ENCODE data around the gene EVA1A.

EVA1A gene

DNA sequence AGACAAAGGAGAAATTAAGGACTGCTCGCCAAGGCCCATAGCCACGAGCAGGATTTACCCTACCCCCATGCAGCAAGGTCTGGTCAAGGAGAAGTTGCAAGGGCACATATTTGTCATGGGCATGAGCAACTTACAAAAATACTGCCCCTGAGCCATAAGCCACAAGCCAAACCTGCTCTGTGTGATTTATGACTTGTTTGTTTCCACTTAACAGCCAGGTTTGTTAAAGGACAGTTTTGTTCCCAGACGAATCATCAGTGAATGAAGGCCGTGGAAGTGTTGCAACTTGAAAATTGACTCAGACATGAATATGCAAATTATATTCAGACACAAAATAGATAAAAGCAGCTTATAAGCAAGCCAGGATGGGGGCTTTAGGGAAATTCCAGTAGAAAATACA, 31.3 kb upstream of the EVA1A start:
- no peak for FAIRE-seq
- no peak for DNase-seq (ENCODE audit: insufficient read length, low spot score)

DNA sequence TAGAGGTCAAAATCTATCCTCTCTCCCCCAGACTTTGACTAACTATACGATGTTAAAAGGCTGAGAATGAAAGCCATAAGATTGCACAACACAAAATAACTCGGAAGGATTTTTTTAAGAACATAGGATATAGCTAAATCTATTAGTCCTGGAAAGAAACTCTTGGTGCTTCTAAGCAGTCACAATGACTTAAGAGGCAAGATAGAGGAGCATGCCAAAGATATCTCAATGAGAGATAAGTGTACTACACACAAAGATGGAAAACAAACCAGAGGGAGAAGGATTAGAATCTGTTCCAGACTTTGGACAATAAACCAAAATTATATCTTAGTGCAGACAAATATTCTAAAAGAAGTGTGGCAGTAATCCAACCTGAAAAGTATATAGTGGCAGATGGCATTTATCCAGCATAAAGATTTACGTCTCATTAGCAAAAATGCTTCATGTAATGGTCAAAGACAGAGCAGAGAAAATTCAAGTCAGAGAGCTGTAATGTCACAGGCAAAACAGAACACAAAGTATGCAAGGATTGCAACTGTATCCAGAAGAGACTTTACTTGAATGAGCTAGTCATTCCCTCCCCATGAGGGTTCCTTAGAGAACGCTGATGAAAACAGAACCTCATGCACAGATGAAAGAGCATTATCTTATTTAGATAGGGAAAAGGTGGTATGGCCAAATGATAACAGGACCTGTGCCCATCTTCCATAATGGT, 28.8 kb upstream of the EVA1A start:
- no peak for FAIRE-seq
- DNase-seq (ENCODE audit: insufficient read length, low spot score) = no peak

DNA sequence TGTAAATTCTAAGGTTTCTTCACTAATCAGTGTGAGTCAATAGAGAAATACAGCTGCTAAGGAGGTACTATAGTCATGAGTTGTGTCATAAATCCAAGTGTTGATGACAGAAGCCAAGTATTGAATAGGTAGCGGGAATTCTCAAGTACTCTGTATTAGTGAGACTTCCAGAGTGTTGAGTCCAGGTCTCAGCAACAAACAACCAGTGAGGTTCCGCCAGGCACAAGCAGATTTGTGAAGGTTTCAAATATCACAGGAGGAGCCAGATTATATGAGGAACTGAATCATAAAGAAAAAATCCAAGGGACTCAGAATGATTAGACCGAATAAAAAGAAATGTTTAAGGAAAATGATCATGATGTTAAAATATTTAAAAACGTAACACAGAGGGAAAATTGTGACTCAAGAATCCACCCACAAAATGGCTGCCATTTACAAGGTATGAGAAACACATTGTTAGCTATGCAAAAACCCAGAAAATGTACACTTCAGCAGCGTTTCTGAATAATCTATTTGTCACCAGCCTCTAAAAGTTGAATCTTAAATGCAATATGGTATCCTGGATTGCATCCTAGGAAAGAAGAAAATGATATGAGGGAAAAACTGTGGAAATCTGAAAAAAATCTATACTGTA, 27.3 kb upstream of the EVA1A start:
- DNase-seq (ENCODE audit: insufficient read length, low spot score) (no peak), FAIRE-seq (no peak)

GRCh38 chr2:75586971-75587370, 26.2 kb upstream of the EVA1A start:
- FAIRE-seq = no peak
- no peak for DNase-seq (ENCODE audit: insufficient read length, low spot score)

GRCh38 chr2:75582840-75583239, 22.1 kb upstream of the EVA1A start:
- FAIRE-seq (no peak), DNase-seq (ENCODE audit: insufficient read length, low spot score) (no peak)

DNA sequence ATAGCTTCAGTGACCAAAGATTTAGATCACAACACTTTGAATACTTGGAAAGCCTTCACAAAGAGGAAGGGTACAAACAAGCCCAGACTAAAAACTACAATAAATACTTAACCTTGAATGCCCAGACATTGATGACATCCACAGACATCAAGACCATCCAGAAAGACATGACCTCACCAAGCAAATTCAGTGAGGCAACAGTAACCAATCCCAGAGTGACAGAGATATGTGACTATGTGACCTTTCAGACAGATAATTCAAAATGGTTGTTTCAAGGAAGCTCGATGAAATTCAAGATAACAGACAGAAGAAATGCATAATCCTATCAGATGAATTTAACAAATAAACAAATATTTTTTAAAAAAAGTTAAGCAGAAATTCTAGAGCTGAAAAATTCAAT, 19.9 kb upstream of the EVA1A start:
- FAIRE-seq (no peak), DNase-seq (ENCODE audit: insufficient read length, low spot score) (no peak)

- no peak for FAIRE-seq
- no peak for DNase-seq (ENCODE audit: insufficient read length, low spot score)
These were observed 19.4 kb upstream of the EVA1A start for GRCh38 chr2:75580156-75580555.

GRCh38 chr2:75579186-75579585, 18.4 kb upstream of the EVA1A start:
- FAIRE-seq (no peak), DNase-seq (ENCODE audit: insufficient read length, low spot score) (no peak)

DNA sequence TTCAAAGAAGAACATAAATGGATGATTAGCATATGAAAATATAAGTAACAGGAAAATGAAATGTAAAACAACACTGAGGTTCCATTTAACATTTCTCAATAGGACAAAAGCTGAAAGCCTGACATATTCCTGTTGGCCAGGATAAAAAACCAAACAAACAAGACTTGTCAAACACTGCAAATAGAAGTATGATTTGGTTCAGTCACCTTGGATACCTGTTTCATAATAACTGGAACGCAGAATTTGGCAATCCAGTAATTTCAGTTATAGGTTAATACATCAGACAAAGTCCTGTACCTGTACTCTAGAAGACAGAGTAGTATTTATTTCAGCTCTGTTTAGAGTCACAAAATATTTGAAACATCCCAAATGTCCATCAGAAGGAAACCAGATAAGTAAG, 16.5 kb upstream of the EVA1A start:
- no peak for DNase-seq (ENCODE audit: insufficient read length, low spot score)

GRCh38 chr2:75574106-75574505, 13.4 kb upstream of the EVA1A start:
- FAIRE-seq (no peak), DNase-seq (ENCODE audit: insufficient read length, low spot score) (no peak)

More for the DNA sequence above, 16.5 kb upstream of the EVA1A start:
- FAIRE-seq = no peak

DNA sequence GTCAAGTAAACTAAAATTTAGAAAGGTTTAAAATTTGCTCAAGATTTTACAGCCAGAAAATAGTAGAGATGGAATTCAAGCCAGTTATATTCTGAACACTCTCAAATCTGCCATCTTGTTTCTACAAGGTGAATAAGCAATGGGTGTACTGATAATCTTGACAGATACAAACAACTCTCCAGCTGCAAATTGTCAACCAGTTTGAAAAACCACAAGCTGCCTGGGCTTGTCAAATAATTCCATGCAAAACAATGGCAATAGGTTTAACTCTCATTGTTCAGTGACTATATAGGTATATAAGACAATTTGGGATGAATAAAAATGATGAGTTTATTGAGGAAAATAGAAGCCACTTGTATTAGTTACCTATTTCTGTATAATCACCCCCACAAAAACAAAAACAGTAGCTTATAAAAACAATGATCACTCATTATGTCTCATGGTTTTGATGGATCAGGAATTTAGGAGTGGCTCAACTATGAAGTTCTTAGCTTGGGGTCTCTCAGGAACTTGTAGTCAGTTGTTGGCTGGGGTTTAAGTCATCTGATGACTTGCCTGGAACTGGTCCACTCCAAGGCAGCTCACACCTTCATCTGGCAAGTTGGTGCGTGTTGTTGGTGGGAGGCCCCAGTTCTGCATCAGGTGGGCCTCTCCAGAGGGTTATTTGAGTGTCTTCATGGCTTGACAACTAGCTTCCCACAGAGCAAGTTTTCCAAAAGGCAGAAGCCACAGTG, 12.6 kb upstream of the EVA1A start:
- FAIRE-seq (peak; percentile 48), DNase-seq (ENCODE audit: insufficient read length, low spot score) (no peak)

DNA sequence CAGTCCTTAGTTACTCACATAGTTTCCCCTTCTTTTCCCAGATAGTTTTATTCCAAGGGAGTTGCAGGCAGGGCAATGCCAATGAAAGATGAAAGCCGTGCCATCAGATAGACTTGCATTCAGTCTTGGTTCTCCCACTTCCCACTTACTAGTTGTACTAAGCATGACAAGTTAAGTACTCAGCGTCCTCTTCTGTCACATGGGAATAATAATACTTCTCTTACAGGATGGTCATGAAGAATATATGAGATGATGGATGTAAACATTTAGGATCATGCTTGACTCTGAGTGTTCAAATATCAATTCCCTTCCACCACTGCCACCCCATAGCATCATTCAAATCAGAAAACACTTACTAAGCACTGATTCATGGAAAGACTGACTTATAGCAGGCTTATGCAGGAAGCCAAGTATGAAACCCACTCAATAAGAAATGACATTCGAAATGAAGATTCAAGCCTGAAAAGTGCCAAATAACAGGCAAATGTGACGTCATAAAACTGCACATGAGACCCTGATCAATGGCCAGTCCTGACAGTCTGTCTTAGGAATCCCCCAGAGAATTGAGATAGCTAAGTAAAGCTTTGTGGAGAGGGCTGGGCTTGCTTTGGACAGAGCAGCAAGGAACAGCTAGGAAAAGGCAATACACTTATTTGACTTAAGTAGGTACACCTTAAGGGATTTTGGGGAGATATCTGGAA, 11.1 kb upstream of the EVA1A start:
- FAIRE-seq = no peak
- DNase-seq (ENCODE audit: insufficient read length, low spot score) = no peak

GRCh38 chr2:75570948-75571729, 10.4 kb upstream of the EVA1A start:
- DNase-seq (ENCODE audit: insufficient read length, low spot score) (no peak), FAIRE-seq (no peak)

- FAIRE-seq = no peak
- DNase-seq (ENCODE audit: insufficient read length, low spot score) = no peak
These were observed 9.5 kb upstream of the EVA1A start for GRCh38 chr2:75570024-75570947.

GRCh38 chr2:75569546-75569945, 8.8 kb upstream of the EVA1A start:
- FAIRE-seq (no peak), DNase-seq (ENCODE audit: insufficient read length, low spot score) (no peak)

DNA sequence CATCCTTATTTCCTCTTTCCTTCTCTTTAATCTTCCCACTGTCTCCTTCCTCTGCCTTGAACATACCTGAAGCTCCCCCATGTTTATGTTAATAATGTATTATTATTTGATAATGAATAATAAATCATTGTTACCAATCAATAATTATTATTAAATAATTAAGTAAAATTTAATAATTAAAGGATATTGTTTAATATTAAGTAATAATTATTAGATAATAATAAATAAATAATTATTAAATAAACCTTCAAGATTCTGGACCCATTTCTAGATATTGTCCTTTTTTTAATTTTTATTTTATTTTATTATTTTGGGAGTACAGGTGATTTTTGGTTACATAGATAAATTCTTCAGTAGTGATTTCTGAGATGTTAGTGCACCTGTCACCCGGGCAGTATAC, 7.4 kb upstream of the EVA1A start:
- FAIRE-seq (no peak), DNase-seq (ENCODE audit: insufficient read length, low spot score) (no peak)

DNA sequence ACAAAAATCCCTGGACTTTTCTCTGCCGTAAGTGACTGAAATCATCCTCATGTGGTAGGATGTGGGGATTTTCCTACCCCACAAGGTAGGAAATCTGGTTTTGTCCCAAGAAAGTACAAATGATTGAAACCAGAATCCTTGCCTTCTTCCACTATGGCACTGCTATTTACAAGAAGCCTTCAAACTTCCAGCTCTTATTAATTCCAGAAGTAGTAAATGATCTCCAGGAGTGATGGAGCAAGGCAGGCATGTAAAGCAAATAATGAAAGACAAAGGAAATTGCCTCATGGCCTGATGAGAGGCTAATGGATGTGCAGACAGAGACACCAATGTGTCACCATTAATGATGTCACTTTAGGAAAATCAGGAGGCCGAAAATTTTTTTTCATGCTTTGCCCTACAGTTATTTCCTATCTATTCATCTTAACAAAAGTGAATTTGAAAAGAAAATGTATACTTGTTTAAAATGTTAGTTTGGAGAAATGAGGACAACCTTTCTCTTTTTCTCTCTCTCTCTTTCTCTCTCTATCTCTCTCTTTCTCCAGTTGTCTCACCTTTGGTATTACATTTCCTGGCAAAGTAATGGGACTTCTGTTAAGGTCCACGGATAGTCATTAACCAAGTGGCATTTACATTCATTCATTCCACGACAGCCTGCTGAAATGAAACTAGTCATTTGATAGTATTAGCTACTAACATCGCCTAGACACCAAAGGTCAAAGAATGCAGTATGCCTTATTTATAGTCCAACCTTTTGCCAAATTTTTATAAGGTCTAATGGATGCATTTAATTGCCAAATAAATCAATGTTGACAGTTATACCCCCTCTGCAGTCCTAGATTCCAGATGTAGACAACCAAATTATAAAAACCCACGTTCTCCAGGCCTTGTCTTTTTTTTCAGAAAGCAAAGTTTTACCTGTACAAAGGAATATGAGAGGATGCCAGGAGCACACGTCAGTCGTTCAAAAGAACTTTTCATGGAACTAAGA, 5.0 kb upstream of the EVA1A start:
- DNase-seq (ENCODE audit: insufficient read length, low spot score) = no peak

DNA sequence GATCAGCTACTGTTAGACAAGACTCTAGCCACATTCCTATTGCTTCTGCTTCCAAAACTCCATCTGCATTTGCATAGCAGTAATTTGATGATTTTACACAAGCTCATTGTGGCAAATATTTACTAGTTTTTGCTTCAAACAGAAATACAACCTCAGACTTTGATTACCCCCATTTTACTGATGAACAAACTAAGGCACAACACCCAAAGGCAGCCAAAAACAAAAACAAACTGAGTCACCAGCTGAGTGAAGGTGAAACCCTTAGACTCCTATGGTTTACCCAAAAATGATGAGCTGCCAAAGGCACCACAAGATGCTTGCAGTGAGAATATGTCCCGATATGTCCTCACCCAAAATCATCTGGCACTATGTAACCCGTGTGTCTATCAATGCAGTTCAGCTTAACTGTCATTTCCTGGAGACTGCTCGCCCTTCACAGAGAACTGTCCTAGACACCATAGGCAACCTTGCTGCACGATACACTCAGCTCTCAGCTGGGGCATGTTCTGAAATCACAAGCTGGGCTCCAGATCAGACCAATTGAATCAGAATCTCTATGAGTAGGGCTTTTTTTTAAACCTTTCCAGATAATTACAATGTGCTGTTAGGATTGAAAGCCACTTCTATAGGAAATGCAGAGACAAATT, 4.1 kb upstream of the EVA1A start:
- no peak for DNase-seq (ENCODE audit: insufficient read length, low spot score)
- no peak for FAIRE-seq

More for the DNA sequence above, 5.0 kb upstream of the EVA1A start:
- no peak for FAIRE-seq

All from GM19239 (cell line).